Osteocyte (in vitro differentiated cells): ENCODE data around the gene KCTD11. TPM values are rescaled to one million over a fixed set of nuclear protein-coding genes. Genes with fewer than 3 reads are reported as not detected.
A peak's percentile ranks its signal among the peaks of the same experiment; 100 is the strongest.

Experiments used
- DNase-seq: peaks from one replicate; pipeline ENCODE4 v3.0.0; 2021; ENCODE audit warnings: mixed read lengths; ENCODE audit not compliant: unreplicated experiment; ENCODE audit errors: extremely low spot score
- H3K27ac Mint-ChIP-seq: one replicate; pipeline ENCODE4 v1.8.0; 2021; ENCODE audit warnings: mild to moderate bottlenecking, mixed read lengths; ENCODE audit not compliant: unreplicated experiment
- H3K27me3 Mint-ChIP-seq: one replicate; pipeline ENCODE4 v1.8.0; 2021; ENCODE audit warnings: mixed read lengths; ENCODE audit not compliant: unreplicated experiment
- H3K36me3 Mint-ChIP-seq: one replicate; pipeline ENCODE4 v1.8.0; 2021; ENCODE audit warnings: mixed read lengths; ENCODE audit not compliant: unreplicated experiment
- H3K4me1 Mint-ChIP-seq: one replicate; pipeline ENCODE4 v1.8.0; 2021; ENCODE audit warnings: mixed read lengths; ENCODE audit not compliant: unreplicated experiment
- H3K4me3 Mint-ChIP-seq: one replicate; pipeline ENCODE4 v1.8.0; 2021; ENCODE audit warnings: mild to moderate bottlenecking, moderate library complexity, mixed read lengths; ENCODE audit not compliant: unreplicated experiment
- H3K9me3 Mint-ChIP-seq: one replicate; pipeline ENCODE4 v1.8.0; 2021; ENCODE audit warnings: mixed read lengths; ENCODE audit not compliant: unreplicated experiment
- CTCF ChIP-seq: fragments of 200-600 bp; sonication (generic); IDR thresholded peaks from 2 replicates; pipeline ENCODE4 v1.5.0; 2021; ENCODE audit warnings: antibody characterized with exemption, mild to moderate bottlenecking, moderate library complexity
- total RNA-seq: library from RNA; stranded (reverse); gene quantifications from 2 replicates; pipeline ENCODE4 v1.2.1, GENCODE V29; 2021

The KCTD11 gene
- total RNA-seq, 1 donor from 2014 or later, result 12.7 TPM

GRCh38 chr17:7403977-7404736, 52.2 kb downstream of the KCTD11 start, which contains the start of gene TMEM256:
Gene TMEM256, minus strand, starts transcription at chr17:7404097. Its CDS starts 13 bp downstream, at chr17:7404084.
- peaks cover 27% of the 10 kb centered on the region for H3K4me1 Mint-ChIP-seq
- peak; percentile 99 for DNase-seq
- H3K27me3 Mint-ChIP-seq, result no peaks in the 10 kb centered on the region
- H3K27ac Mint-ChIP-seq, result peak within 1 kb of the TSS; percentile 90
- H3K4me3 Mint-ChIP-seq, result peak within 1 kb of the TSS; percentile 84
- TF ChIP-seq CTCF, result no peak
- H3K9me3 Mint-ChIP-seq, result no peaks in the 10 kb centered on the region
- H3K36me3 Mint-ChIP-seq, result peaks cover 2% of the 10 kb centered on the region

Other genes starting within 250 kb of the KCTD11 start
- gene ASGR2, start 237.3 kb upstream of the KCTD11 start, total RNA-seq, result not detected in 2 replicates
- gene ASGR1, start 172.8 kb upstream of the KCTD11 start, total RNA-seq, result 1.6 and 2.4 TPM in 2 replicates
- gene DLG4, start 132.3 kb upstream of the KCTD11 start, total RNA-seq, result 32.6 and 38.5 TPM in 2 replicates
- gene ACADVL, start 132.2 kb upstream of the KCTD11 start, total RNA-seq, result 302 and 354 TPM in 2 replicates
- gene DVL2, start 117.6 kb upstream of the KCTD11 start, total RNA-seq, result 87.7 and 99.7 TPM in 2 replicates
- 51.6 and 54.7 TPM in 2 replicates for gene PHF23, start 112.7 kb upstream of the KCTD11 start, total RNA-seq
- gene GABARAP, start 109.7 kb upstream of the KCTD11 start, total RNA-seq, result 642 TPM in 2 replicates
- gene CTDNEP1, start 100.4 kb upstream of the KCTD11 start, total RNA-seq, result 145 and 151 TPM in 2 replicates
- gene ELP5, start 99.9 kb upstream of the KCTD11 start, total RNA-seq, result 30.2 and 37.6 TPM in 2 replicates
- gene CLDN7, start 89.7 kb upstream of the KCTD11 start, total RNA-seq, result 0.27 and 0.89 TPM in 2 replicates
- 0.59 and 0.63 TPM in 2 replicates for gene SLC2A4, start 70.4 kb upstream of the KCTD11 start, total RNA-seq
- gene YBX2, start 57.5 kb upstream of the KCTD11 start, total RNA-seq, result 0.40 TPM in 1 of 2 replicates, not detected in the other
- gene EIF5A, start 44.5 kb upstream of the KCTD11 start, total RNA-seq, result 352 and 359 TPM in 2 replicates
- 54.9 and 61.9 TPM in 2 replicates for gene GPS2, start 36.8 kb upstream of the KCTD11 start, total RNA-seq
- 38.0 and 45.1 TPM in 2 replicates for gene NEURL4, start 22.8 kb upstream of the KCTD11 start, total RNA-seq
- 2.0 and 4.2 TPM in 2 replicates for gene ACAP1, start 15.6 kb upstream of the KCTD11 start, total RNA-seq
- not detected in 2 replicates for gene TMEM95, start 3.0 kb downstream of the KCTD11 start, total RNA-seq
- gene TNK1, start 28.9 kb downstream of the KCTD11 start, total RNA-seq, result not detected in 2 replicates
- gene PLSCR3, start 42.4 kb downstream of the KCTD11 start, total RNA-seq, result 73.9 and 81.4 TPM in 2 replicates
- 40.7 and 45.9 TPM in 2 replicates for gene TMEM256, start 51.9 kb downstream of the KCTD11 start, total RNA-seq
- gene NLGN2, start 55.7 kb downstream of the KCTD11 start, total RNA-seq, result 53.8 and 56.8 TPM in 2 replicates
- gene SPEM1, start 68.2 kb downstream of the KCTD11 start, total RNA-seq, result not detected in 2 replicates
- gene SPEM2, start 73.5 kb downstream of the KCTD11 start, total RNA-seq, result not detected in 2 replicates
- gene SPEM3, start 76.7 kb downstream of the KCTD11 start, total RNA-seq, result not detected in 2 replicates
- 6.4 and 6.7 TPM in 2 replicates for gene TMEM102, start 83.3 kb downstream of the KCTD11 start, total RNA-seq
- 1.3 and 1.5 TPM in 2 replicates for gene FGF11, start 87.3 kb downstream of the KCTD11 start, total RNA-seq
- 9.3 and 11.0 TPM in 2 replicates for gene CHRNB1, start 92.9 kb downstream of the KCTD11 start, total RNA-seq
- 47.9 and 49.7 TPM in 2 replicates for gene ZBTB4, start 127.5 kb downstream of the KCTD11 start, total RNA-seq
- gene SLC35G6, start 129.3 kb downstream of the KCTD11 start, total RNA-seq, result not detected in 2 replicates
- gene POLR2A, start 132.2 kb downstream of the KCTD11 start, total RNA-seq, result 148 and 149 TPM in 2 replicates
- gene TNFSF12, start 196.9 kb downstream of the KCTD11 start, total RNA-seq, result 14.6 and 15.0 TPM in 2 replicates
- gene TNFSF13, start 206.6 kb downstream of the KCTD11 start, total RNA-seq, result 1.3 and 1.5 TPM in 2 replicates
- gene SENP3, start 209.8 kb downstream of the KCTD11 start, total RNA-seq, result 52.5 and 53.7 TPM in 2 replicates
- gene CD68, start 227.5 kb downstream of the KCTD11 start, total RNA-seq, result 1.1 TPM in 2 replicates
- 34.2 and 42.2 TPM in 2 replicates for gene MPDU1, start 231.7 kb downstream of the KCTD11 start, total RNA-seq
- 0.78 TPM in 2 replicates for gene SOX15, start 237.9 kb downstream of the KCTD11 start, total RNA-seq